ENCODE measurements around the gene CCR9.

Gene CCR9

DNA sequence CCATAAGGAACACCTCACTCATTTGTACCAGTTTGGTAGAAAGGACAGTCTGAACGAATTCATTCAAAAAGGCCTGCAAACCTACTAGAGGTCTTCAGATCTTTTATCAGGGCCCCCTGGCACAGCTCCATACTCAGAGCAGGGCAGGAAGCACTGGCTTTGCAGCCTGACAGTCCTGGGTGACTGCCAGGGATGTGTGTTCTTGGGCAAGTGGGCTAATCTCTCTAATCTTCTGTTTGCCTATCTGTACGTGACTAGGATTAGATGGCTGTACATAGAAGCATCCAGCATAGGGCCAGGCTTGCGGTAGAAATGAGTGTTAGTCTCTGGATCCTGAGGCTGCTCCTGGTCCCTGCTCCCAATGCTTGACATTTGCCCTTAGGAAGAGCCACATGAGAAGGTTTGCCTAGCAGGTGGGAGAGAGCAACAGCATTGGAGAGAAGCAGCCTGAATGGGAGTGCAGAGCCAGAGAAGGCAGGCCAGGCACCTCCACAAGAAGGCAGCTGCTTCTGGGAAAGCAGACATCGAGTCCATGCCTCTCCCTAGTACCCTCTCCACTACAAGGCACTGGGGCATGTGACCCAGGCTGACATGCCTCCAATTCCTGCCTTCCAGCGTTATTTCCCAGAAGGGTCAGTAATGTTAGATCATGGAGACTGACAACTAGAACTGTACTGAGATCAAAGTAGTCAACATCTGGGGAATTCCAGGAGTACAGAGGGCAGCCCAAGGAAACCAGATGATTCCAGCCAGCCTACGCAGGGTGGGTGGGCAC is 55.9 kb downstream of the CCR9 start:
- Histone ChIP-seq H3K4me2 (ENCODE audit: low read depth, low read length, poor library complexity, severe bottlenecking) (no peak overlapping the region), H3K27me3 (ENCODE audit: low read length) (no peaks in the 10 kb centered on the region), H3K4me3 (ENCODE audit: insufficient read depth, low read length, poor library complexity, severe bottlenecking) (no peak overlapping the region), H3K27ac (ENCODE audit: low read depth, low read length) (no peak overlapping the region), H2AFZ (ENCODE audit: low read depth, low read length, severe bottlenecking) (no peak overlapping the region), H3K9me2 (replicated peaks; ENCODE audit: insufficient read depth, low read length) (no peaks in the 10 kb centered on the region), H3K9me3 (ENCODE audit: insufficient read depth, low read length) (no peaks in the 10 kb centered on the region), H4K20me1 (ENCODE audit: low read depth, low read length) (no peaks in the 10 kb centered on the region), H3K9ac (ENCODE audit: low read length) (no peak overlapping the region), H3K36me3 (ENCODE audit: low read length) (no peaks in the 10 kb centered on the region), H3K79me2 (ENCODE audit: insufficient read depth, low read length) (no peaks in the 10 kb centered on the region), H3F3A (ENCODE audit: insufficient read depth) (no peaks in the 10 kb centered on the region)
- no peak for TF ChIP-seq EZH2phosphoT487 (conservative IDR thresholded peaks at IDR 0.05; ENCODE audit: low read length)
- TF ChIP-seq, protein P1, sequence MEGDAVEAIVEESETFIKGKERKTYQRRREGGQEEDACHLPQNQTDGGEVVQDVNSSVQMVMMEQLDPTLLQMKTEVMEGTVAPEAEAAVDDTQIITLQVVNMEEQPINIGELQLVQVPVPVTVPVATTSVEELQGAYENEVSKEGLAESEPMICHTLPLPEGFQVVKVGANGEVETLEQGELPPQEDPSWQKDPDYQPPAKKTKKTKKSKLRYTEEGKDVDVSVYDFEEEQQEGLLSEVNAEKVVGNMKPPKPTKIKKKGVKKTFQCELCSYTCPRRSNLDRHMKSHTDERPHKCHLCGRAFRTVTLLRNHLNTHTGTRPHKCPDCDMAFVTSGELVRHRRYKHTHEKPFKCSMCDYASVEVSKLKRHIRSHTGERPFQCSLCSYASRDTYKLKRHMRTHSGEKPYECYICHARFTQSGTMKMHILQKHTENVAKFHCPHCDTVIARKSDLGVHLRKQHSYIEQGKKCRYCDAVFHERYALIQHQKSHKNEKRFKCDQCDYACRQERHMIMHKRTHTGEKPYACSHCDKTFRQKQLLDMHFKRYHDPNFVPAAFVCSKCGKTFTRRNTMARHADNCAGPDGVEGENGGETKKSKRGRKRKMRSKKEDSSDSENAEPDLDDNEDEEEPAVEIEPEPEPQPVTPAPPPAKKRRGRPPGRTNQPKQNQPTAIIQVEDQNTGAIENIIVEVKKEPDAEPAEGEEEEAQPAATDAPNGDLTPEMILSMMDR (IDR thresholded peaks at IDR 0.05; ENCODE audit: insufficient read depth, low read length, poor library complexity, severe bottlenecking) = no peak

DNA sequence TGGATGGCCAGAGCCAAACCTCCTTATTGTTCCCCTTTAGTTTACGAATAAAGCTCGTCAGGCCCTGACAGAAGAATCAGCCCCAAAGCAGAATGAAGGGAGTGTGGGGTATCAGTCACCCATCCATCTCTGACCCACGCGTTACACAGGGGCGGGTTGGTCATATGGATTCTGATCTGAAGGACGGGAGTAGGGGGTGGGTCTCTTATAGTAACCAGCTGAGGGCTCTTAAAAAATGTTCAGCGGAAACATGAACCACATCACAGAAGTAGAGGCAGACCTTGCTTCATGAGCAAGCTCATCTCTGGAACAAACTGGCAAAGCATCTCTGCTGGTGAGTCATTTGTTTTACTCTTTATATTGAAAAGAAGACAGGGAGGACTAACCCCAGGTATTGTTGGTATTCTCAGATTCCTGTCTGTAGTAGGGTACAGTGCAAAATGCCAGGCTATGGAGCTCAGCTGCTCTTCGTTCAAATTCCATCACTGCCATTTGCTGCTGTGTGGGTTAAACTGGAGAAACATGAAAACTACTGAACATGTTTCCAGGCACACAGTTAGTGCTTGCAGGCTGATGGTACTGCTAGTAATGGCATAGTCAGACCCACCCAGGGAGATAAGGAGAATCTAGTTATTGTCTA is 57.0 kb downstream of the CCR9 start, which contains the start of gene CXCR6:
TSS of gene CXCR6 (plus strand) at position 258 of the 640 bp plus-strand sequence. CDS start 3,018 bp downstream, outside the sequence.
- no peak within 1 kb of the TSS for H3K4me2 ChIP-seq (ENCODE audit: low read depth, low read length, poor library complexity, severe bottlenecking)
- no peaks in the 10 kb centered on the region for H3K9me3 ChIP-seq (ENCODE audit: insufficient read depth, low read length)
- no peak for TF ChIP-seq EZH2phosphoT487 (conservative IDR thresholded peaks at IDR 0.05; ENCODE audit: low read length)
- TF ChIP-seq, protein P1 (IDR thresholded peaks at IDR 0.05; ENCODE audit: insufficient read depth, low read length, poor library complexity, severe bottlenecking) = no peak
- H3K9me2 ChIP-seq (replicated peaks; ENCODE audit: insufficient read depth, low read length) = no peaks in the 10 kb centered on the region
- no peaks in the 10 kb centered on the region for H3K79me2 ChIP-seq (ENCODE audit: insufficient read depth, low read length)
- H3K36me3 ChIP-seq (ENCODE audit: low read length) = no peaks in the 10 kb centered on the region
- H2AFZ ChIP-seq (ENCODE audit: low read depth, low read length, severe bottlenecking) = no peak within 1 kb of the TSS
- H4K20me1 ChIP-seq (ENCODE audit: low read depth, low read length) = no peaks in the 10 kb centered on the region
- no peak within 1 kb of the TSS for H3K9ac ChIP-seq (ENCODE audit: low read length)
- no peak within 1 kb of the TSS for H3K4me3 ChIP-seq (ENCODE audit: insufficient read depth, low read length, poor library complexity, severe bottlenecking)
- H3K27me3 ChIP-seq (ENCODE audit: low read length) = no peaks in the 10 kb centered on the region
- H3K27ac ChIP-seq (ENCODE audit: low read depth, low read length) = no peak within 1 kb of the TSS
- H3F3A ChIP-seq (ENCODE audit: insufficient read depth) = no peaks in the 10 kb centered on the region

DNA sequence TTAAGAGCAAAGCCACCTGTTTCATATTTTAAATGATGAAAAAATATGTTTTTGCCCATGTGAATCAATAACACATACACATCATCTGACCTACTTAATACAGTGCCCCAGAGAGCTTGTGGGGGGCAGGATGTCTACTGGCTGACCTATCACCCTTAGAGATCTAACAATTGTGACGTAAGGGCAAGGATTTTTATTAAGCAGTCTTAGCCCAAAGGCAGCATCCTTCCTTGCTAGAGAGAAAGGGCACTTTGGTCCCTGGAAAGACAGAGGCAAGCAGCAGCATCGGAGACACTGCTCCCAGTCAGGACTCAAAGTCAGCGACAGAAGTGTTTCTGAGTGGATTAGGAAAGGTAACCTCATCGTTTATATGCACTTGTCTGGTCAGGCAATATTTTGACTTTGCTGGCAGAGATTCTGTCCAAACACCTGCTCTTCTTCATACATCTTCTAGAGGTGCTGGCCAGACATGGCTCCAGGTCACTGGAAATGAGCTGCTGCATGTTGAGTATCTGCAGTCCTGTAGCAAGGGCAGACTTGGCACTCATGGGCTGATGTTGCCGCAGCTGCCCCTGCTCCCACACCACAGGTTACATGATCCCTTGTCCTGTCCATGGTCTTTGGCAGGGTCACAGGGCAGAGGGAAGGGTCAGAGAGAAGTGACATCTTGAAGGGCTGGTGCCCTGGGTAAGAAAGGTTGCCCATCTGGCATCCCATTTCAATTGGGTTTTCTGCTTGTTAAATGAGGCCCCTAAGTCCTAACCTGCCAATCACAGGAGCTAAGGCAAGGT is 58.7 kb downstream of the CCR9 start:
- H3K9me2 ChIP-seq (replicated peaks; ENCODE audit: insufficient read depth, low read length) = no peaks in the 10 kb centered on the region
- no peaks in the 10 kb centered on the region for H4K20me1 ChIP-seq (ENCODE audit: low read depth, low read length)
- H3K9me3 ChIP-seq (ENCODE audit: insufficient read depth, low read length) = no peaks in the 10 kb centered on the region
- TF ChIP-seq, protein P1 (IDR thresholded peaks at IDR 0.05; ENCODE audit: insufficient read depth, low read length, poor library complexity, severe bottlenecking) = no peak
- no peak for TF ChIP-seq EZH2phosphoT487 (conservative IDR thresholded peaks at IDR 0.05; ENCODE audit: low read length)
- no peak overlapping the region for H3K4me2 ChIP-seq (ENCODE audit: low read depth, low read length, poor library complexity, severe bottlenecking)
- H3K27me3 ChIP-seq (ENCODE audit: low read length) = no peaks in the 10 kb centered on the region
- H3K79me2 ChIP-seq (ENCODE audit: insufficient read depth, low read length) = no peaks in the 10 kb centered on the region
- no peaks in the 10 kb centered on the region for H3K36me3 ChIP-seq (ENCODE audit: low read length)
- H3K4me3 ChIP-seq (ENCODE audit: insufficient read depth, low read length, poor library complexity, severe bottlenecking) = no peak overlapping the region
- H3F3A ChIP-seq (ENCODE audit: insufficient read depth) = no peaks in the 10 kb centered on the region
- no peak overlapping the region for H3K27ac ChIP-seq (ENCODE audit: low read depth, low read length)
- H3K9ac ChIP-seq (ENCODE audit: low read length) = no peak overlapping the region
- H2AFZ ChIP-seq (ENCODE audit: low read depth, low read length, severe bottlenecking) = no peak overlapping the region
